HepG2 (cell line): ENCODE measurements around the gene TMEM38A. TPM values are rescaled to one million over a fixed set of nuclear protein-coding genes. Genes with fewer than 3 reads are reported as not detected.
A peak's percentile ranks its signal among the peaks of the same experiment; 100 is the strongest.

Experiments
- ATF2 ChIP-seq: sonication (generic); formaldehyde crosslinking; IDR thresholded peaks from 2 replicates; pipeline ENCODE4 v1.4.0; 2020; ENCODE audit warnings: missing genetic modification reagents
- BRF2 ChIP-seq: sonication (generic); formaldehyde crosslinking; IDR thresholded peaks from 2 replicates; pipeline ENCODE4 v1.8.1; 2022; ENCODE audit warnings: mild to moderate bottlenecking, missing genetic modification reagents
- CC2D1A ChIP-seq: sonication (generic); formaldehyde crosslinking; IDR thresholded peaks from 2 replicates; pipeline ENCODE4 v1.8.1; 2023; ENCODE audit warnings: mild to moderate bottlenecking, missing genetic modification reagents
- JUNB ChIP-seq: sonication (generic); formaldehyde crosslinking; IDR thresholded peaks from 2 replicates; pipeline ENCODE4 v1.8.0; 2022; ENCODE audit warnings: missing genetic modification reagents, mild to moderate bottlenecking, borderline replicate concordance
- RBFOX2 ChIP-seq: fragments of 200-400 bp; formaldehyde crosslinking; IDR thresholded peaks from 2 replicates; pipeline ENCODE4 v1.6.1; 2017; ENCODE audit warnings: low read depth, mild to moderate bottlenecking, low read length
- SKIL ChIP-seq: sonication (generic); formaldehyde crosslinking; IDR thresholded peaks from 2 replicates; pipeline ENCODE4 v1.8.0; 2022; ENCODE audit warnings: missing genetic modification reagents, mild to moderate bottlenecking, moderate library complexity, borderline replicate concordance
- SOX6 ChIP-seq, 2 experiments: fragments of 450-650 bp in 1 of 2; sonication (generic) in 1 of 2; formaldehyde crosslinking in 1 of 2; IDR thresholded peaks; 2 replicates each; pipeline versions ENCODE4 v1.4.0 to v1.6.1; 2017 to 2020; ENCODE audit warnings: antibody characterized with exemption in 1 of 2, mild to moderate bottlenecking in 1 of 2, missing genetic modification reagents in 1 of 2
- ZNF136 ChIP-seq: sonication (generic); formaldehyde crosslinking; IDR thresholded peaks from 2 replicates; pipeline ENCODE4 v1.8.1; 2022; ENCODE audit warnings: low read depth, mild to moderate bottlenecking, moderate library complexity, missing genetic modification reagents
- ZNF292 ChIP-seq: sonication (generic); formaldehyde crosslinking; IDR thresholded peaks from 2 replicates; pipeline ENCODE4 v1.8.1; 2022; ENCODE audit warnings: mild to moderate bottlenecking, low read depth, missing genetic modification reagents, borderline replicate concordance
- ZNF326 ChIP-seq: sonication (generic); formaldehyde crosslinking; IDR thresholded peaks from 2 replicates; pipeline ENCODE4 v1.4.0; 2020; ENCODE audit warnings: missing genetic modification reagents, borderline replicate concordance
- ZNF724P ChIP-seq: sonication (generic); formaldehyde crosslinking; IDR thresholded peaks from 2 replicates; pipeline ENCODE4 v1.8.0; 2022; ENCODE audit warnings: missing genetic modification reagents, borderline replicate concordance
- ZNF772 ChIP-seq: sonication (generic); formaldehyde crosslinking; IDR thresholded peaks from 2 replicates; pipeline ENCODE4 v1.5.0; 2020; ENCODE audit warnings: mild to moderate bottlenecking, missing genetic modification reagents
- polyA plus RNA-seq, 8 experiments: library from polyadenylated mRNA; depleted of rRNA in 3 of 8; stranded (reverse) in 7 of 8; unstranded in 1 of 8; fragments of >200 nt; fragmentation: Illumina TruSeq in 4 of 8; extraction: Trizol in 4 of 8; gene quantifications; 2 replicates each; pipeline versions ENCODE4 v1.2.1 to v1.2.3, GENCODE V29; 2011 to 2016; ENCODE audit warnings: low read depth in 4 of 8, missing spikeins in 1 of 8, mixed read lengths in 1 of 8; ENCODE audit not compliant: insufficient read depth in 1 of 8
- total RNA-seq, 5 experiments: library from RNA; depleted of rRNA; stranded (reverse); fragments of >200 nt; fragmentation: Illumina TruSeq; extraction: Trizol; gene quantifications; 2 replicates each; pipeline ENCODE4 v1.2.3, GENCODE V29; 2016; ENCODE audit warnings: low read depth in 1 of 5
- TF ChIP-seq, protein P1 (sequence below): sonication (generic); formaldehyde crosslinking; IDR thresholded peaks from 2 replicates; pipeline ENCODE4 v1.4.0; 2020; ENCODE audit warnings: missing genetic modification reagents, borderline replicate concordance
- TF ChIP-seq, protein P2 (sequence below): sonication (generic); formaldehyde crosslinking; IDR thresholded peaks from 2 replicates; pipeline ENCODE4 v1.4.0; 2020; ENCODE audit warnings: low read depth, missing genetic modification reagents

Gene TMEM38A
- total and polyA plus RNA-seq, 2 of the 13 experiments (the other 11 are each of a cell fraction or from before 2014, with no cell fraction given): 4.8 to 6.8 TPM

DNA sequence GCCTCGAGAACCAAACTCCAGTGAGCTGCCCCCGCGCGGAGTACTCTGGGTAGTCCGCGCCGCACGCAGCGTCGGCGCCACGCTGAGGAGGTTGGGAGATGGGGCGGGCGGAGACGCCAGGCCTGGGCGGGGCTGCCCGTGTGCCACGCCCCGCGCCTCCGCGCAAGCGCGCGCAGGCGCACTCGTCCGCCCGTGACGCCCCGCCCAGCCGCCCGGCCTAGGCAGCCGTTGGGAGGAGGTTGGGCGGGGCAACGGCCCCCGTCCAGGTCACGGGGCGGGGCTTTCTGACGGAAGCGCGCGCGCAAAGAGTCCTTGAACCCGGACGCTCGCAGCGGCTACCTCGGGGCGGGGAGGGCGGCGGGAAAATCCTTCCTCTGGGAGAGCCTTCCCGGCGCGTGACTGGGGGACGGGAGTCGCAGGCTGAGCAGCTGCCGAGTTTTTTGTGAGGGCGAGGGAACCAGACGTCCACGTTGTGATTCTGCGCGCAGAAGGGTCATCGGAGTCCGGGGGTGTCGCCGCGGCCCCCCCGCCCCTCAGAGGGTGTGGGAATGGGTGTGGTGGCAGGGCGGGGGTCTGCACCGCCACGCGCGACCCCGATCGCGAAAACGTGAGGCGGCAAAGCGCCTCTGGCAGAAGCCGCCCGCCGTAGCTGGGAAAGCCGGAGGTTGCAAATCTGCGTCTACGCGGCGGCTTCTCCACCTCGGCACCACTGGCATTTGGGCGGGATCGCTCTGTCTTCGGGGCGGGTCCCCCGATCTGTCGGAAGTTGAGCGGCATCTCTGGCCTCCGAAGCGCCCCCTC, 32.6 kb upstream of the TMEM38A start, which contains the start of gene MED26 (continued):
- TF ChIP-seq, protein P1, sequence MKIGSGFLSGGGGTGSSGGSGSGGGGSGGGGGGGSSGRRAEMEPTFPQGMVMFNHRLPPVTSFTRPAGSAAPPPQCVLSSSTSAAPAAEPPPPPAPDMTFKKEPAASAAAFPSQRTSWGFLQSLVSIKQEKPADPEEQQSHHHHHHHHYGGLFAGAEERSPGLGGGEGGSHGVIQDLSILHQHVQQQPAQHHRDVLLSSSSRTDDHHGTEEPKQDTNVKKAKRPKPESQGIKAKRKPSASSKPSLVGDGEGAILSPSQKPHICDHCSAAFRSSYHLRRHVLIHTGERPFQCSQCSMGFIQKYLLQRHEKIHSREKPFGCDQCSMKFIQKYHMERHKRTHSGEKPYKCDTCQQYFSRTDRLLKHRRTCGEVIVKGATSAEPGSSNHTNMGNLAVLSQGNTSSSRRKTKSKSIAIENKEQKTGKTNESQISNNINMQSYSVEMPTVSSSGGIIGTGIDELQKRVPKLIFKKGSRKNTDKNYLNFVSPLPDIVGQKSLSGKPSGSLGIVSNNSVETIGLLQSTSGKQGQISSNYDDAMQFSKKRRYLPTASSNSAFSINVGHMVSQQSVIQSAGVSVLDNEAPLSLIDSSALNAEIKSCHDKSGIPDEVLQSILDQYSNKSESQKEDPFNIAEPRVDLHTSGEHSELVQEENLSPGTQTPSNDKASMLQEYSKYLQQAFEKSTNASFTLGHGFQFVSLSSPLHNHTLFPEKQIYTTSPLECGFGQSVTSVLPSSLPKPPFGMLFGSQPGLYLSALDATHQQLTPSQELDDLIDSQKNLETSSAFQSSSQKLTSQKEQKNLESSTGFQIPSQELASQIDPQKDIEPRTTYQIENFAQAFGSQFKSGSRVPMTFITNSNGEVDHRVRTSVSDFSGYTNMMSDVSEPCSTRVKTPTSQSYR (CRISPR knock-in tag): 0 out of 2 replicates have a peak, but pooled peaks have one; percentile 36
- TF ChIP-seq ZNF772 (CRISPR knock-in tag) (peak; percentile 86), ZNF326 (no peak), ZNF724P (CRISPR knock-in tag) (no peak), SKIL (CRISPR knock-in tag) (0 out of 2 replicates have a peak, but pooled peaks have one; percentile 46), ZNF136 (CRISPR knock-in tag) (0 out of 2 replicates have a peak, but pooled peaks have one; percentile 76), ZNF292 (CRISPR knock-in tag) (0 out of 2 replicates have a peak, but pooled peaks have one; percentile 40), BRF2 (CRISPR knock-in tag) (no peak), CC2D1A (CRISPR knock-in tag) (no peak), ATF2 (CRISPR knock-in tag) (no peak), SOX6 (IDR thresholded peaks at IDR 0.05) (no peak), SOX6 (CRISPR knock-in tag; IDR thresholded peaks at IDR 0.05) (peak; percentile 50; the same call in 1 of the 2 replicates), JUNB (no peak), RBFOX2 (peak; percentile 82)
- TF ChIP-seq, protein P2, sequence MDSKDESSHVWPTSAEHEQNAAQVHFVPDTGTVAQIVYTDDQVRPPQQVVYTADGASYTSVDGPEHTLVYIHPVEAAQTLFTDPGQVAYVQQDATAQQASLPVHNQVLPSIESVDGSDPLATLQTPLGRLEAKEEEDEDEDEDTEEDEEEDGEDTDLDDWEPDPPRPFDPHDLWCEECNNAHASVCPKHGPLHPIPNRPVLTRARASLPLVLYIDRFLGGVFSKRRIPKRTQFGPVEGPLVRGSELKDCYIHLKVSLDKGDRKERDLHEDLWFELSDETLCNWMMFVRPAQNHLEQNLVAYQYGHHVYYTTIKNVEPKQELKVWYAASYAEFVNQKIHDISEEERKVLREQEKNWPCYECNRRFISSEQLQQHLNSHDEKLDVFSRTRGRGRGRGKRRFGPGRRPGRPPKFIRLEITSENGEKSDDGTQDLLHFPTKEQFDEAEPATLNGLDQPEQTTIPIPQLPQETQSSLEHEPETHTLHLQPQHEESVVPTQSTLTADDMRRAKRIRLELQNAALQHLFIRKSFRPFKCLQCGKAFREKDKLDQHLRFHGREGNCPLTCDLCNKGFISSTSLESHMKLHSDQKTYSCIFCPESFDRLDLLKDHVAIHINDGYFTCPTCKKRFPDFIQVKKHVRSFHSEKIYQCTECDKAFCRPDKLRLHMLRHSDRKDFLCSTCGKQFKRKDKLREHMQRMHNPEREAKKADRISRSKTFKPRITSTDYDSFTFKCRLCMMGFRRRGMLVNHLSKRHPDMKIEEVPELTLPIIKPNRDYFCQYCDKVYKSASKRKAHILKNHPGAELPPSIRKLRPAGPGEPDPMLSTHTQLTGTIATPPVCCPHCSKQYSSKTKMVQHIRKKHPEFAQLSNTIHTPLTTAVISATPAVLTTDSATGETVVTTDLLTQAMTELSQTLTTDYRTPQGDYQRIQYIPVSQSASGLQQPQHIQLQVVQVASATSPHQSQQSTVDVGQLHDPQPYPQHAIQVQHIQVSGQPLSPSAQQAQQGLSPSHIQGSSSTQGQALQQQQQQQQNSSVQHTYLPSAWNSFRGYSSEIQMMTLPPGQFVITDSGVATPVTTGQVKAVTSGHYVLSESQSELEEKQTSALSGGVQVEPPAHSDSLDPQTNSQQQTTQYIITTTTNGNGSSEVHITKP (CRISPR knock-in tag): peak; percentile 94
